RPMI7951 (cell line): ENCODE measurements around the gene CEND1. TPM values are rescaled to one million over a fixed set of nuclear protein-coding genes. Genes with fewer than 3 reads are reported as not detected.

ENCODE experiments used
- DNase-seq: peaks from one replicate; pipeline ENCODE4 v3.0.0-alpha.2; 2012; ENCODE audit warnings: low read depth
- total RNA-seq: library from RNA; depleted of rRNA; stranded (reverse); fragments of >200 nt; shearing (Covaris generic); gene quantifications from 2 replicates; pipeline ENCODE4 v1.2.3, GENCODE V29; 2014

Gene CEND1
- total RNA-seq, 1 experiment from 2014 or later = 0.12 TPM

GRCh38 chr11:778976-779954 is 10.6 kb downstream of the CEND1 start:
- no peak for DNase-seq

DNA sequence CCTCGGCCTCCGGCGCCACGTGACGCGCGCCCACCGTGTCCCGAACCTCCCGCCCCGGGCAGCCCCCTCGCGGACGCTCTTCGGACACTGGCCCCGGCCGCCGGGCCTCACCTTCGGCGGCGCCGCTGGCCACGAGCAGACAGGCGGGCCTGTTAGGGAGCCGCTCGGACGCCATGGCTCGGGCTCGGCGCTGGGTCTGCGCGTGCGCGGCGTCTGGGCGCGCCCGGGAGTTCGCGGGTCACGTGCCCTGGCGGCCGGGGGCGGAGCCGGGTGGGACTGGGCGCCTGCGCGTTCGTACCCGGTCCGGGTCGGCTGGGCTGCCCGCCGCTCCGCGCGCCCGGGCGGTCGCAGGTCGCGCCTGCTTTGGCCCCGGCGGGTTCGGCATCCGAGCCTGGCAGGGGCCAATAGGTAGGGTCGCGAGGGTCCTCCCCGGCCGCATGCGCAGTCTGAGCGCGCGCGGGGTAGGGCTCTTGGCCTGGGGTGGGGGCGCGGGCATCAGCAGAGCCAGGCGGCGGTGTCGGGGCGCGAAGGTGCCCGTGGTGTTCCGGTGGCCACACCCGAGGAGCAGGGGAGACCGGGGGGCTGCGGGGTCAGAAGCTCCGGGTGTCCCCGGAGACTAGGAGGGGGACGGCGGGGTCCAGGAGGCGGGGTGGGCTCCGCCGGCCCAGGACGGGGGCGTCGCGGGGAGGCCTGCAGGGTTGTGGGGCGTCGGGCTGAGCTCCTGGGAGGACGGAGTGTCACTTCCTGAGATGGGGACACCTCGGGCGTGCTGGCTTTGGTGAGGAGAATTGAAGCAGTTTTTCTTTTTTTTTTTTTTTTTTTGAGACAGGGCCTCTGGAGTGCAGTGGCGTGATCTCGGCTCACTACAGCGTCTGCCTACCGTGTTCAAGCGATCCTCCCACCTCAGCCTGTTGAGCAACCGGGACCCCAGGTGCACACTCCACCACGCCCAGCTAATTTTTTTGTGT is 12.3 kb downstream of the CEND1 start, which contains the start of gene GATD1:
TSS of gene GATD1 (minus strand) at position 200 of the 968 bp plus-strand sequence. CDS start at position 175, 25 bp downstream.
- DNase-seq = peak; percentile 76

DNA sequence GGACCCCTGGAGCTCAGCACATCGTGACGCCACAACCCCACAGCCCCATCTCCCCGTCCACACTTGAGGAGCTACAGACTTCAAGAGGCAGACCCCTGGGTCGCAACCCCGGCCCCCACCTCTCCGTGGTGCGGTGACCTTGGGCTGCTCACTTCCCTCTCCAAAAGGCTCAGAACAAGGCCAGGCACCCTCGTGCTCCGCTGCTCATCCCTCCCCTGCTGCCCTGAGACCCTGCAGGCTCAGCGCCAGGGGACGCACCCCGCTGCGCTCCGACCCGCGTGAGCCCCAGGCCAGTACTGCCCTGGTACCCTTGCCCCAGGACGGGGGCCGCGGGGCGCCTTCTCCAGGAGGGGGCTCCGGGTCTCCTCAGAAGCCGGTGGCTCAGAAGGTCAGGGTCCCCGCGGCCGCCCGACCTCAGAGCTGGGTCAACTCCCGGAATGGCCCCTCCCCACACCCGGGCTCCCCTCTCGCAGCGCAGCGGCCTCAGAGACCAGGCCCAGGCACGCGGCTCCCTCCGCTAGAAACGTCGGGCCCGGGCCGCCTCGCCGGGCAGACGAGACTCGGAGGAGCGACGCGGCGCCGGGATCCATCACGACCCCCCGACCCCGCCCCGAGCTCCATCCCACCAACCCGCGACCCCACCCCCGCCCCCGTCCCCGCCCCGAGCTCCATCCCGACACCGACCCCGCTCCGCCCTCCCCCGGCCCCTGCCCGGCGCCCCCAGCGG is 13.2 kb downstream of the CEND1 start:
- DNase-seq = no peak

DNA sequence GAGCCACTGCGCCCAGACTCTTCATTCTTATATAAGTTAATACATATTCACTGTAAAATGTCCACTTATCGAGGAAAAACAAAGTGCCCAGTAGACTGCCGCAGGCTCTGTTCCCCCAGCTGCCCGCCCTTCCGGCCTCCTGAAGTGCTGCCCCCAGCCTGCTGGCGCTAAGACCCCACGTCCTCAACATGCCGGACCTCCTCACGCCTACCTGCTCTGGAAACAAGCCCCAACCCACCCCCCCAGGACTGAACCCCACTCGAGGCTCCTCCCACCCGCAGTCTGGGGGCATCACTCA is 13.7 kb downstream of the CEND1 start:
- no peak for DNase-seq

DNA sequence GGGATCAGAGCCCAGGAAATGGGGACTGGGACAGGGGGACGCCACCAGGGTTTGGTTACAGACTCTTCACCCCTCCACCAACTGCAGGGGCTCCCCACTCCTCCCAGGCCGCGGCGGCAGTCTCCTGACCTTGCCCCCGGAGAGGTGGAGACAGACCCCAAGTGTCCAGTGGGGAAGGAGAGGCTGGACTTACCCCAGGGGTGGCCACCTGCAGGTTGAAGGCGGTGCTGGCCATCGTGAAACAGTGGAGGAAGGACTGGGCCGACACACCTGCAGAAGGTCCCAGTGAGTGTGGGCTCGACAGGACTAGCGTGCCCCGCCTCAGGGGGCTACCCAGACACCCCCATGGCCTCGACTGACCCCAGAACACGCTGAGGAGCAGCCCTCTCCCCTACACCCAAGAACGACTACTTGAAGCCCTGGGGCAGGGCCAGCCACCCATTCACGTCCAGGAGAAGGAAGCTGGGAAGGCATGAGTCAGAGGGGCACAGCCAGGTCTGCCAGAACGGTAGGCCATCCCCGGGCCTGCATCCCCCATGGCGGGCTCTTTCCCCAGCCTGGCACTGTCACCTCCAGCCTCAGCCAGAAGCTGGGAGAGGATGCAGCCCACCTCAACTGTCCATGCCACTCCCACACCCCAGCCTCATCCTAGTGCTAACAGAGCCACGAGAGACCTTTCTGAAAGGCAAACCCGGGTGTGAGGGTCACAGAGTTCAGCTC is 14.9 kb downstream of the CEND1 start:
- DNase-seq = peak; percentile 56

- DNase-seq = no peak
These were observed 16.1 kb downstream of the CEND1 start for GRCh38 chr11:773830-774229.

- no peak for DNase-seq
These were observed 16.5 kb downstream of the CEND1 start for GRCh38 chr11:773425-773824.

DNA sequence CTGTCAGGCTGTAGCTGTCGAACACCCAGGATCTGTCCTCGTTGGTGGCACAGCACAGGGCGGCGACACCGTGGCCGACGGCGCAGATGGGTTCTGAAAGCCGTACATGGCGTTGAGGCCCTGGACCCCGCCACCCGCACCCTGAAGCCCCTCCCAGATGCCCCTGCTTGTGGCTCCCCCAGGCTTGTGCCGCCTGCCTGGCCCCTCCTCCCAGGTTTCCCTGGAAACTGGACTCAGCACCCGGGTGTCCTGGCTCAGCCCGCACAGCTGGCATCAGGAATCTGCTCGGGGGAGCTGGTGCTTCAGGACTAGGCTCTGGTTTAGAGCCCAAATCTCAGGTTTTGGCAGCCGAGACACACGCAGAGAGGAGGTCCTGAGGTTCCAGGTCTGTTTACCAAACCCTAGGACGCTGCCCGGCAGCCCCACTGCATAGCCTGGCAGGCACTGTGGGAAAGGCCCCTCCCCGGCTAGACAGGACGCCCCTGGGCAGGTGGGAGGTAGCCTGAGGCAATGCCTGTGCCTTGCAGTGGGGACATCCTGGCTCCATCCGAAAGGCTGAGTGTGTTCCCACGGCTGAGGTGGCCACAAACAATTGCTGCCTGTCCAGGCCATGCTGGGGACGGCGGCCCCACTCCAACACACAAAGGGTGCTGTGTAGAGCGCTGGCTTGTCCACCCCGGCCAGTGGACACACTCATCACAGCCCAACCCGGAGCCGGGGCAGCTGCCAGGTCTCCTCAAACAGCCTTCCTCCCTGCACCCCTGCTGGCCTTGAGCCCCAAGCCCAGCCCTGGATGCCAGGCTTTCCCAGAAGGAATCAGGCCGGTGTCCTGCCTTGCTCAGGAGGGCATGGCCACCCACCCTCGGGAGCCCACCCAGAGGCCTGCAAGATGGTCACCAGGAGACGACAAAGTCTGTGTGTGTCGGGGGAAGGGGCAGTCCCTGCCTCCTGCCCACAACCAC is 17.2 kb downstream of the CEND1 start:
- DNase-seq = no peak

DNA sequence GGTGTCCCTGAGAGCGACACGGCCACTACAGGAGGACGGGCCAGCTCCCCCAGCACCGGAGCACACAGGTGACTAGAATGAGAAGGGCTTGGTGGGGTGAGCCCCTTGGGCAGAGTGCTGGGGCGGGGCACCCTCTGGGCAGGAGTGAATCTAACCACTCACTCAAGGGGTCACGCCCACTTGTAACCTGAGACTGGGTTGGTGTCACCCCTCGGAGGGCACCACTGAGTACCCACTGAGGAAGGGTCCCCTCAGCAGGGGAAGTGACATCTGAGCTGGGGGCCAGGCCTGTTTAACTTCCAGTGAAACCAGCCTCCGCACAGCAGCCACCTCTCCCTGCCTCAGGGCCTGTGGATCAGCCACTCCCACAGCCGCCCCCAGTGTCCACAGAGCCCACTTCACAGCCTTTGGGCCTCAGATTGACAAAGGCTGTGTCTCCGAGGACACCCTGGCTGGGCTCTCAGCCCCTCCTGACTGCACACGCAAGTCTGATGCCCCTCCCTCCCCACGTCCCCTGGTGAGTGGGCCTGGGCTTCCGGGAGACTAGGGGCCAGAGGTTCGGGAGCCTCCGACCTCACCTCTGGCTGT is 18.2 kb downstream of the CEND1 start:
- DNase-seq = no peak

GRCh38 chr11:770642-771616 is 19.0 kb downstream of the CEND1 start:
- DNase-seq = no peak

DNA sequence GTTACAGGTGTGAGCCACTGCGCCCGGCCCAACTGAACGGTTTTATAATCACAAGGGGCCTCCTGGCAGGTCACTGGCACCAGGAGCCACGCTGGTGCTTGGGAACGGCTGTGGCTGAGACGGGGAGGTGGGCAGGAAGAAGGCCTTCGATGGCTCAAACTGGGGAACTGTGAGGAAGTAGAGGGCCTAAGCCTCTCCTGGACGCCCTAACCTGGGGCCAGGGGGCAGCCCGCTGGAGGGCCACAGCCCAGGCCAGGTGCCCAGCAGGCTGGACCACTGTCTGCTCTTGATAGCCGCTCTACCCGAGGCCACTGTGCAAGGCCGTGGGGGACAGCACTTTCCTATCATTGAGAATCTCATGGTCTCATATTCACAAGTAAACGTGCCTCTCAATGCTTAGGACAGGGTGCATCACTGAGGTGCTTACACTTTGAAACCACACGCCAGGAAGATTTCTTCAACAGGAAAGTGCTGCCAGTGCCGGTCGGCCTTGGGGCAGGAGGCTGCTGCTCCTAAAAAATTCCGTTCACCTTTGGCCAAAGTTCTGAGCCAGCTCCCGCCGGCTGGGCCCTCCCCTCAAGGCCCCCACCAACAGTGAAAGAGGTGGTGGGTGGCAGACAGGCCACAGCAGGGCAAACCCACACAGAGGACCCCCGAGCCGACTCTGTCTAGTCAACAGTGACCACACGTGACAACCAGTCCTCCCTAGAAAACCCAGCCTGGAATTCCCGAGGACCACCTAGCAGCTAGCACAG is 19.8 kb downstream of the CEND1 start:
- no peak for DNase-seq

GRCh38 chr11:767238-767637 is 22.7 kb downstream of the CEND1 start:
- no peak for DNase-seq

DNA sequence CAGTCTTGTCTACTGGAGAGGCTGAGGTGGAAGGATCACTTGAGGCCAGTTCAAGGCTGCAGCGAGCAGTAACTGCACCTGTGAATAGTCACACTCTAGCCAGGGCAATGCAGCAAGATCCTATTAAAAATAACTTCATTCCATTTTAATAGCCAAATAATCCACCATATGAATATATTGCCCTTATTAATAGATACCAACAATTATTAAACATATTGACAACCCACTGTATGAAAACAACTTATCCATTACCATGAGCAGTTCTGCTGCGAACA is 23.0 kb downstream of the CEND1 start:
- no peak for DNase-seq

DNA sequence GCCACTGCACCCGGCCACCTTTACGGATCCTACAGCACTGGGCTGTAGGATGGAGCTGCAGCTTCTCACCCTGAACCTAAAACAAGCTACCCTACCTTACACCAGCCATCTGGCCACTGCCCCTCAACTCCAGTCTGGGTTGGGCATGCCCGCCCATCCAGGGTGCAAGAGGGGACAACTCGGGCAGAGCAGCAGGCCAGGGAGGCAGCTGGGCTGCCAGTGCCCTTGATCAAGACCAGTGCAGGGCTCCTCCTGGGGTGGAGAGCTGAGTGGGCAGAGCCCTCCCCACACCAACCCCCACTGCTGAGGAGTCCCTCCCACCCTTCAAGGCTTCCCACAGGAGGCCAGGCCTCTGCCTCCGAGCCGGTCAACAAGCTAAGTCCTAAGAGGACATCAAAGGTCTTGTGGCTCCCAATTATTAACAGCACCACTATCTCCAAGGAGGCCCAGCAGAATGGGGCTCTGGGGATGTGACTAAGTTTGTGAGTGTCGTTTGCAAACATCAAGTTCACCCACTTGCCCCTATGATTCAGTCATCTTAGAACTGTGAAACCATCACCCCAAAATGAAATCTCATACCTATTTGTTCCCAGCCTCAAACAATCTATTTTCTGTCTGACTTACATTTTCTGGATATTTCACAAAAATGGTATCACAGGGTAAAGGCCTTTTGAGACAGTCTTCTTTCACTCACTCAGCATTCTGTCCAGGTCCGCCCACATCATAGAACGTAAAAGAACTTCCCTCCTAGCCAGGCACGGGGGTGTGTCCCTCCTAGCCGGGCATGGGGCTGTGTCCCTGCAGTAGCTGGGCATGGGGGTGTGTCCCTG is 23.6 kb downstream of the CEND1 start:
- DNase-seq = no peak

DNA sequence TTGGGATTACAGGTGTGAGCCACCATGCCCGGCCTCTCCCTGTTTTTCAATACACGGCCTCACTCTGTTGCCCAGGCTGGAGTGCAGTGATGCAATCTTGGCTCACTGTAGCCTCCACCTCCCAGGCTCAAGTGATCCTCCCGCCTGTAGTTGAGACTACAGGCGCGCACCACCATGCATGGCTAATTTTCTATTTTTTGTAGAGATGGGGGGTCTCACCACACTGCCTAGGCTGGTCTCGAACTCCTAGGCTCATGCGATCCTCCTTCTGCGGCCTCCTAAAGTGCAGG is 24.1 kb downstream of the CEND1 start:
- DNase-seq = no peak

DNA sequence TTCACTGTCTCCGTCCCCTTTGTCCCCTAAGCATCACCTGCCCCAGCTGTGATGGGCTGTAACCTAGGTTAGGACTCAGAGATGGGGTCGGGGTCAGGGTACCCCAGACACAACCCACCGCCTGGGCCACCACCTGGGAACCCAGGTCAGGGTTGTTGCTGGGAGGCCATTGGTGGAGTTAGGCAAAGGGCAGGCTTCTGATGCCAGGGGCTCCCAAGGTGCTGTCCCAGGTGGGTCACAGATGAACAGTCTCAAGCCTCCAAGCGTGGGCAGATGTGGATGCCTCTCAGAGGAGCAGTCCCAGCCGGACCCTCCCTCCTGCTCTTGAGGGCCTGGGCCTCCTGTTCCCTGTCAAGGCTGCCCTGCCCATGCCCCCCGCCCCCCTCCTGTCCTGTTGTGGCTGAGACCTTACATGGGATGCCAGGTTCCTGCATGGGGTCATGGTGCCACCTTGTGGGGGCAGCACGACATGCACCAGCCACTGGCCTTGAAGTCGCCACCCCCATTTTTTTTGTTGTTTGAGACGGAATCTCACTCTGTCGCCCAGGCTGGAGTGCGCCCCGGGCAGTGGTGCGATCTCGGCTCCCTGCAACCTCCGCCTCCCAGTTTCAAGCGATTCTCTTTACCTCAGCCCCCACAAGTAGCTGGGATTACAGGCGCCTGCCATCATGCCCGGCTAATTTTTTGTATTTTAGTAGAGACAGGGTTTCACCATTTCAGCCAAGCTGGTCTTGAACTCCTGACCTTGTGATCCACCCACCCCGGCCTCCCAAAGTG is 24.7 kb downstream of the CEND1 start:
- DNase-seq = peak; percentile 37
